A549 treated with AZD9567 at 1 μM for 4 hours (cell line): ENCODE measurements around the gene CLEC2A. TPM values are rescaled to one million over a fixed set of nuclear protein-coding genes. Genes with fewer than 3 reads are reported as not detected.

ENCODE experiments used
- total RNA-seq: library from RNA; stranded (reverse); fragments of 200-300 nt; extraction: Qiagen RNA extraction; gene quantifications from 5 replicates; pipeline ENCODE4 v1.2.3, GENCODE V29; 2022; ENCODE audit not compliant: insufficient read depth

Gene CLEC2A
- not detected in 5 replicates for total RNA-seq

DNA sequence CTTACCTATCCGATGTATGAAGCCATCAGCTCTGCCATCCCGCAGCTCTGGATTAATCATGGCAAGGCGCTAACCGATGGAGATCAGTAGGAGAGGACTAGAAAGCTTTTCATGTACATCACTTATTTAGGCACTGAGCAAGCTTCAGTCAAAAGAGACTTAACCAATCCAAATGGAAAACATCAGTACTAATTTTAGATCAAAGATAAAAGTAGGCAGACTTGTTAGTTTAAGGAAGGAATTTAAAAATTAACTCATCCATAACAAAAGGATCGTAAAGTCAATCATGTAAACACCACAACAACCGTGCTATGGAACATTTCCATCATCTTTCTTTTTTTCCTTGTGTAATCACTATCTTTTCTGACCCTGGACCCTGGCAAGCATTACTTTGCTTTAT is at the start of gene CLEC2A:
Gene CLEC2A, minus strand, starts transcription at position 101 of the 400 bp plus-strand sequence. Its CDS starts 41 bp downstream, at position 60.

DNA sequence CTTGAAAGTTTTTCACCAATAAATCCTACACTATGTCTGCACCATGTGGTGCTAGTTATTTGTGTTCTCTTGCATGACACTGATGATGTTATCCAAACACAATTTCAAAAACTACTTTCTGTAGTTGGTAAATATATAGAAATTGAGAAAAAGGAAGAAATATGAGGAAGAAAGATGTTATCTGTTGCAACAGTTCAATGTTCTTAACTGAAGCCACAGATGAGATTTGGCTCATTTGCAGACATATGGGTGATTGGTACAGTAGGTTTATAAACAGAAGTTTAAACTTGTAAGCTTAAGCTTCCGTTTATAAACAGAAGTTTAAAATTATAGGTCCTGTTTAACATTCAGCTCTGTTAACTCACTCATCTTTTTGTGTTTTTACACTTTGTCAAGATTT is 39.0 kb upstream of the CLEC2A start, which contains the start of gene CLEC12A:
Gene CLEC12A, plus strand, starts transcription at position 229 of the 400 bp plus-strand sequence. CDS start 188 bp downstream, outside the sequence.

GRCh38 chr12:9881246-9881645 is 50.9 kb downstream of the CLEC2A start, which contains the start of gene KLRF2:
Gene KLRF2, plus strand, starts transcription at chr12:9881489. Its CDS starts 107 bp downstream, at chr12:9881596.

GRCh38 chr12:9869307-9870161 is 62.6 kb downstream of the CLEC2A start, which contains the start of gene CLEC2B:
Gene CLEC2B, minus strand, starts transcription at chr12:9869354.

Other genes starting within 250 kb of the CLEC2A start
- not detected in 5 replicates for gene CLECL1, start 199.3 kb downstream of the CLEC2A start, total RNA-seq
- gene CD69, start 171.5 kb downstream of the CLEC2A start, total RNA-seq = not detected in 5 replicates
- gene KLRF1, start 104.9 kb downstream of the CLEC2A start, total RNA-seq = not detected in 5 replicates
- 1.1 to 3.3 TPM (median 1.2 TPM) in 5 replicates for gene CLEC2B, start 63.0 kb downstream of the CLEC2A start, total RNA-seq
- gene KLRF2, start 50.9 kb downstream of the CLEC2A start, total RNA-seq = not detected in 5 replicates
- gene CLEC12A, start 39.0 kb upstream of the CLEC2A start, total RNA-seq = not detected in 5 replicates
- gene CLEC1B, start 66.8 kb upstream of the CLEC2A start, total RNA-seq = not detected in 5 replicates
- not detected in 5 replicates for gene CLEC12B, start 78.3 kb upstream of the CLEC2A start, total RNA-seq
- gene CLEC9A, start 98.3 kb upstream of the CLEC2A start, total RNA-seq = not detected in 5 replicates
- gene CLEC1A, start 166.6 kb upstream of the CLEC2A start, total RNA-seq = not detected in 5 replicates
- gene CLEC7A, start 197.8 kb upstream of the CLEC2A start, total RNA-seq = not detected in 5 replicates
- gene OLR1, start 239.8 kb upstream of the CLEC2A start, total RNA-seq = 0.60 to 3.7 TPM (median 1.5 TPM) in 5 replicates
- 0.02 to 0.31 TPM (median 0.19 TPM) in 3 of 5 replicates, not detected in the others for gene TMEM52B, start 246.7 kb upstream of the CLEC2A start, total RNA-seq